ENCODE measurements around the gene PRICKLE3.
A peak's percentile ranks its signal among the peaks of the same experiment; 100 is the strongest.

The PRICKLE3 gene

DNA sequence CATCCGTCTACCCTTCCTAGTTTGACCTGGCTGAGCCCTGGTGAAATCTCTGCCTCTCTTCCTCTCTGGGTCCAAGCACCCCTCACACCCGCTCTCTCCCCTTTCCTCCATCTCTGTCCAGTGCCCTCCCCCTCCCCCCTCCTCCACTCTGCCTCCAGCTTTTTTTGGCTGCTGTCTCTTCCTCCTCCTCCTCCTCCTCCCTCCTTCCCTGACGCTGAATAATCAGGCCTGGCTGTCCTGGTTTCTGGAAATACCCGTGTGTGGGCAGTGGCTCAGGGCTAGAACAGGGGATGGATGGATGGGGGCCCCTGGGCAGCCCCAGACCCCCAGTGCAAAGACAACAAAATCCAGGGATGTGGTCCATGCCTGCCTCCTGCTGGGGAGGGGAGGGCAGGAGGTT, 18.5 kb upstream of the PRICKLE3 start:
- DNase-seq, result no peak

DNA sequence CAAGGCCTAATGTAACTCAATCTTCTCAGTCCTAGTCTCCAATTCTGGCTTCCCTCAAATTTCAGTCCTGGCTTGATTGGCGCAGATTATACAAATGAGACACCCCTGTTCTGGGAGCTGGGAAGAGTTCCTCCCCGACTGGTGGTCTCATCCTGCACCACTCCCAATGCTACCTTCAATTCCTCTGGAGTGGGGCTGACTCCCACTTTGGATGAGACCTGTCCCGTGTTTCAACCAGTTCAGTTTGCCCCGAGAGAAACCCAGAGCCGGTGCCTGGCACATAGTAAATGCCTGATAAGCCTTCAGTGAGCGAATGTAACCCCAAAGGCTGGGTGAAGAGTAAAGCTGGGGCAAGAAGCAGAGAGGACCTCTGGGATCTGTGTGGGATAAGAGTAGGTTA, 17.8 kb upstream of the PRICKLE3 start:
- DNase-seq, result no peak

DNA sequence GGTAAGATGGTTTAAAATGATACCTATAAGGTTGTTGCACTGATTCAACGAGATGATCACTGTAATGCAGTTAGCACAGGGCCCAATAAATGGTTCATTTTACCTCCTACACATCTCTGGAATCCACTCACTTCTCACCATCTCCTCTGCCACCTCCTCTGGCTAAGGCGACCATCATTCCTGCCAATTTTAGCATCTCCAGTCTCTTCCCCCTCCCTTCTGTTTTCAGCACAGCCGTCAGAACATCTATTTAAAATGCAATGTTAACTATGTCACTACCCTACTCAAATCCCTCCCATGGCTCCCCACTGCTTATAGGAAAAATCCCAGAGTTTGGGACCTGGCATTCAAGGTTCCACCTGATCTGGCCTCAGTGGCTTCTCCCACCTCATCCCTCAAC, 17.4 kb upstream of the PRICKLE3 start:
- DNase-seq, result no peak

DNA sequence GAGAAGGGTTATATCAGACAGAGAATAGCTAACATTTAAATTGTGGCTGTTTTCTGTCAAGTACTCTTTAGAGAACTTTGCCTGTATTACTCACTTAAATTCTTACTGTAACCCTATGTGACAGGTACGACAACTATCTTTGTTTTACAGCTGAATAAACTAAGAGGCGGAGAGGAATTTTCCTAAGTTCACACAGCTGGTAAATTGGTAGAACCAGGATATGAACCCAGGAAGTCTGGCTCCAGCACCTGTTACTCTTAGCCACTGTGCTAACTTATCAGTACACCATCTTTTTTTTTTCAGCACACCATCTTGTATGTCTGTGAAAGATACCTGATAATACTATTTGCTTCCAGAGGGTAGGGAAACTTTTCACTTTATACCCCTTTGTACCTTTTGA, 15.8 kb upstream of the PRICKLE3 start:
- no peak for DNase-seq

DNA sequence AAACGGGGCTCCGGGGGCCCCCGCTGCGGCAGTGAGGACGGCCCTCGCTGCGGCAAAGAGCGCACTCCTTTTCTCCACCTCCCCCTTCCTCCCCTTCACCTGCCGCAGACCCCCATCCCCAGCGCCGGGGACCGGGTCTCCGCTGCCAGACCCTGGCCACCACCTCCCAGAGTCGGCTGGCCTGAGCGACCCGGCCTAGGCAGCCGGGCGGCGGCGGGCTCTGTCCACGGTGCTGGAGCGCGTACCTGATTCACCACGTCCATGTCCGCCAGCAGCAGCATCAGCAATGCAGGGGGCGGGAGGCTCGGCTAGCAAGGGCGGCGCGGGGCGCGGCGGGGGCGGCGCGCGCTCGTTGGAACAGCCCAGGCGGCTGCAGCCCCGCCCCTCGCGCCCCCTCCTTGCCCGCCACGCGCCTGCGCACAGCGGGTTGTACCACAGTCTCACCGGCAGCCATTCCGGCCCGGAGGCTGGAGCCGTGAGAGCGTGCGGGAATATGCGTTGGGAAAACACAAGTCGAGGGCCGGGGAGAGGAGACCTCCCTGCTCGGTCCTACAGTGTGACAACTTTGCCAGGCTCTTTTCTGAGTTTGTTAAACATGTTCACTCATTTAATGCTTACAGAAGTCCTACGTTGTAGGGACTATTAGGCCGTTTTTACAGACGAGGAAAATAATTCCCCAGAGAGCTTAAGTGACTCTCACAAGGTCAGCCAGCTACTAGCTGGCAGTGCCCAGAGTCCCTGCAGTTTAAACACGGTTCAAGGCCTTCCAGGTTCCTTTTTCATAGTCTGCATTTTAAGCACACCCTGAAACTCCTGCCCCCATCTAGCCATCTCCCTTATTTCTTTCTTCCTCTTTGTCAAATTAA, 14.0 kb upstream of the PRICKLE3 start, which contains the start of gene SYP:
Gene SYP, minus strand, starts transcription at position 288 of the 866 bp plus-strand sequence. Its CDS starts 7 bp downstream, at position 281.
- peak; percentile 87 for DNase-seq

DNA sequence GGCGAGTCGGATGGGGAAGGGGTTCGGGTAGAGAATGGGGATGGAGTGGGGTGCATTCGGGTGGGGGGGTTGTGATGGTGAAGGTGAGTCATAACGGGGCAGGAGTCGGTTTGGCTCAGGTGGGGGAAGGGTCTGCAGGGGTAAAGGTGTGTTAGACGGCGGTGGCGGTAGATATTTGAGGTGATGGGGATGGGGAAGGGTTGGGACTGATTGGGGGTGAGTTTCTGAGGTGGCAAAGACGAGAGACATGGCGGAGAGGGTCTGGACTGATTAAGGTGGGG, 13.1 kb upstream of the PRICKLE3 start:
- DNase-seq, result no peak

DNA sequence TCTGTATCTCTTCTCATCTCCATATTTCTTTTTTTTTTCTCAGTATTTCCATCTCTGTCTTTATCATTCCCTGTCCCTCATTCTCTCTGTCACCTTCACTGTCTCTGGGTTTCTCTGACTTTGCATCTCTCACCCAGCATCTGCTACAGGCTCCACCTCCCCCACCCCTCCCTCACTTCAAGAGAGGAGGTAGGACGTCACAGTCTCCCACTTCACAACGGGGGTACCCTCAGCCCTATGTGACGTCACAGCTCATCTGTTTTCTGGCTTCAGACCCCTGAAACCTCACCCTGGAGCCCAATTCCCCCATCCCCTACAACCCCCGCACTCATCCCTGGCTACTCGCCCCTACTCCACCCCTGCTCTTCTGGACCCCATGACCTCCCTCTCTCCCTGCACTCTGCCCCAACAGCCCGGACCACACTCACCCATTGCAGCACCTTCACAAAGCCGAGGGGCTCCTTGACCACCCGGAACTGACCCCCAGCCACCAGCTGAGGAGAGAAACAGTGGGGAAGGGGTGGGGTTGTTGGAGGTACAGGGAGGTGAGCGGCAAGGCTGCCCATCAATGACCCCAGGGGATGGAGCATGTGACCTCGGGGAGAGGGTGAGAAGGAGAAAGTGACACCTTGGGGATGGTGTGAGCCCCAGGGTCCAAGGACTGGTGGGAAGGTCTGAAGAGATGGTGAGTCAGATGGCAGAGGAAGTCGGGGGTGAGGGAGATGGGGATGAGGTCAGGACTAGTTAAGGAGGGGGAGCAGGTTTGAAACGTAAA, 12.6 kb upstream of the PRICKLE3 start:
- DNase-seq, result no peak

DNA sequence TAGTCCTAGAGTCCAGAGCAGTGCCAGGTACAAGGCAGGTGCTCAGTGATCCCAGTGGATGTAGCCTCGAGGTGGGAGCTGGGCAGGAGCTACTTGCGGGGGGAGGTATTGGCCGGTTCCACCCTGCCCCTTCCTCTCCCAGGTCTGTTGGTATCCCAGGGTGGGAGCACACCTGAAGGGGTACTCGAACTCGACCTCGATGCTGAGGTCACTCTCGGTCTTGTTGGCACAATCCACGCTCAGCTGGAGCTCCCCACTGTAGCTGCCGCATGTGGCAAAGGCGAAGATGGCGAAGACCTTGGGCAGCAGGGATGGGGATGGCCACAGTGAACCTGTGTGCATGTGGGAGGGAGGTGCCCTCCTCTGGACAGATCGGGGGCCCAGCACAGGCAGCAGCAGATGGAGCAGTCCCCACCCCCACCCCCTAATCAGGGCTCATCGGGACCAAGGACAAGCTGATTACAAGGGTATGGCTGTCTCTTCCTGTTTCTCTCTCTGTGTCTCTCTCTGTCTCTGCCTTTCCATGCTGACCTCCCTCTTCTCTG, 11.4 kb upstream of the PRICKLE3 start:
- no peak for DNase-seq

DNA sequence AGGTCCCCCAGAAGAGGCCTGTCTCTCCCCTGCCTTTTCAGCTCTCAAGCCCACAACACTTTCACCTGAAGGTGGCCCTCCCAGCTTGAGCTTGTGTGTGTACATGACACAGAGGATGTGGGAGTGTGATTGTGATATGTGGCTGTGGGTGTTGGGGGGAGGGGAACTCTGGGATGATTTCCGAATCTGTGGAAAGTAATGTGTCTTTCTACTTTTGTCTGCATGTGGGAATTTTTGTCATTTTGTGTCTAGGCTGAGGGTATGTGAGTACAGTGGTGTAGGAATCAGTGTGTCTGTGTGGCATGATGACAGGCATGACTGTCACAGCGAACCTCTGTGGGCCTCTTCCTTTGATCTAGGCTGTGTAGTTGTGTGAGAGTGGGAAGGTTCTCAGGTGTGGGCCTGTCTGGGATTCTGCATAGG, 7.4 kb upstream of the PRICKLE3 start:
- no peak for DNase-seq

DNA sequence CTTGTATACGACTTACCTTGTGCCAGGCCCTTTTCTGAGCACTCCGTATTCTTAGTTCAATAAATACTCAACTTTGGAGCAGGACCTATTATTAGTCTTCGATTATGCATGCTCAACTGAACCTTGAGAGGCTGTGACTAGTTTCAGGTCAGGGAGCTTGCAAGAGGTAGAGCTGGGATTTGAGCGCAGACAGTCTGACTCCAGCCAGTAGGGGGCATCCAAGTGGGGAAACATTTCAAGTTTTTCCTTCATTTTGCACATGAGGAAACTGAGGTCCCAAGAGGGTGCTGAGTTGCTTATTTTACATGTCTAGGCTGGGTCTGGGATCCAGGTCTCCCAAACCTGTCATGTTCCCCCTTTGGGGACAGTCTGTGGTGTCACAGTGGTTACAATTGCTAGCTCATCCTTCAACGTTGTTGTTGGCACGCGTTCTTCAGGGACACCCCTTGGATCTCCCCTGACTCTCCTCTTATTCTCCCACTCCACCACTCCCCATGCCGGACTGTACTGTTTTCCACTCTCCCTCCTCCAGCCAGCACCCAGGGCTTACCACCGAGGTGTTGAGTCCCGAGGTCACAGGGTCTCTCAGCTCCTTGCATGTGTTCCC, 6.7 kb upstream of the PRICKLE3 start:
- no peak for DNase-seq

DNA sequence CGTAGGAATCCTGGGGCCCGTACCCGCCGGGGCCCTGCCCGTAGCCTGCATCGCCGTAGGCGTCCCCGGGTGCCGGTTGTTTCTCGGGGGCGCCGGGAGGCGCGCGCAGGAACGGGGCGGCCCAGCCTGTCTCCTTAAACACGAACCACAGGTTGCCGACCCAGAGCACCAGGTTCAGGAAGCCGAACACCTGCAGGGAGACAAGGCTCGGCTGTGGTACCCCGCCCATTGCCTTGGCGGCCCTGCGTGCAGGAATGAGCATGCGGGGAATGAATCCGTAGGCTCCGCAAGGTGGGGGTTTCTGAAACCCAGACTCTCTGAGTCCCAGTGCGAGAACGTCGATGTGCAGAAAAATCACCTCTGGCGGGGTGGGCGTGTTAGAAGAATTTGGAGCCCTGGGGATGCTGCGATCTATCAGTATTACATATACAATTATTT, 5.4 kb upstream of the PRICKLE3 start:
- no peak for DNase-seq

DNA sequence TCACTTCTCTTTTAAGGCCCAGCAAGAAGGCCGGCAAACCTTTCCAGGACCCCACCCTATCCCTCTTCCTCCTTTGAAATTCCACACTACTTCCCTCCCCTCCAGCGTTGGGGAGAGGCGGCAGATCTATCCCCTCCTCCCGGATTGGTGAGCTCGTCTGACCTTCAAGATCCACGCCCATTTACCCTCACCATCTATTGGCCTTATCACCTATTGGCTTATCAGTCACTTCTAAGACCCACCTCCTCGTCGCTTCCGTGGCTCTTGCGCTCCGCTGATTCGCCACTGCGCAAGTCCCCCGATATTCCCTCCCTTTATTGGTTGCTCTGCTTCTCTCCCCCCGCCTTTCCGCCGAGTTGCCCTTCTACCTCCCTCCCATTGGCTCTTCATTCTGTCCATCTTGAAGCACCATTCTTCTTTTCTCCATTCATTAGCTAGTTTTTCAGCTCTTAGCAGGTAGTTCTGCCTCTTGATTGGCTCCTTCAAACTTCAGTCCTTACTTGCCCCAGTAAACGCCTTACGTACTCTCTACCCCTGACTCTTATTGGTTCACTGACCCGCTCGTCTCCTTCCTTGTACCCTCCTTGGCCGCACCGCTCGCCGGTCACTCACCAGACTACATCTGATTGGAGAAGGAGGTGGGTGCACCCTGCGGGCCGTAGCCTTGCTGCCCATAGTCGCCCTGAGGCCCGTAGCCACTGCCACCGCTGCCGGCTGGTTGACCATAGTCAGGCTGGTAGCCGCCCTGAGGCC, 4.8 kb upstream of the PRICKLE3 start:
- peak; percentile 75 for DNase-seq

DNA sequence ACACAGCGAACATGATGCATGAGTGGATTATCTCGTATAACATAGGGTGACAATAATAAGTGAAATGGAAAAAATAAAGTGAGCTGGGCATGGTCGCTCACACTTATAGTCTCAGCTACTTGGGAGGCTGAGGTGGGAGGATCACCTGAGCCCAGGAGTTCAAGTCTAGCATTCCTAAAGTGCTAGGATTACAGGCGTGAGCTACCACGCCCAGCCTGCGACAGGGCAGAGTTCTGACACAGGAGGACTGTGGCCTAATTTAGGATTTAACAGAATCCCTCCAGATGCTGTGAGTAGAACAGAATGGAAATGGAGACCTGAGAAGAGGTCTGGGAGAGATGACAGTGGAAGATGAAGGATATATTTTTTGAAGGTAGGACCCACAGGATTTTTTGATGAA, 3.4 kb upstream of the PRICKLE3 start:
- no peak for DNase-seq

DNA sequence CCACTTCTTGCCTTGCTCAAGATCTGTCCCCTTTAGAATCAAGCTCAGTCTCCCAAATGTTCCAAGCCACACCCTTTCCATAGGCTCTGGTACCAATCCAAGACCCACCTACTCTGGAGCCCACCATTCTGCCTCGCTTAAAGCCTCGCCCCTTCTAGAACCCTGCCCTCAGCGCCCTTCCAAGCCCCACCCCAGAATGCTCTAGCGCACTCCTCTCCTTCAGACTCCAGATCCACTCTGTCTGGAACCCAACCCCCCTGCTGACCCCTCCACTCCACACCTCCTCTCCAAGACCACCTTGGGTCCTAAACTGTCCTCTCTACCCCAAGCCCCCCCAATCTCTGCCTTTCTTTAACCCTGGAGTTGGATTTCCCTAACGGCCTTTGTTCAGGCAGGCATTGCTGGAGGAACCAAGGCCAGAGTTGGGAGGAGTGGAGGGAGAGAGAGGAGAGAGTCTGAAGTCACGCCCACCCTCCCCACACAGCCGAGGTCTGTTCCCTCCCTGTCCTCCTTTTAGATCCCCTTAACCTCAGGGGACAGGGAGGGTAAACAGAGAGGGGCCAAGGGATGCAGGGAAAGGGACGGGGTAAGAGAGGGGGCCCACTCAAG, 2.4 kb upstream of the PRICKLE3 start:
- DNase-seq, result no peak

DNA sequence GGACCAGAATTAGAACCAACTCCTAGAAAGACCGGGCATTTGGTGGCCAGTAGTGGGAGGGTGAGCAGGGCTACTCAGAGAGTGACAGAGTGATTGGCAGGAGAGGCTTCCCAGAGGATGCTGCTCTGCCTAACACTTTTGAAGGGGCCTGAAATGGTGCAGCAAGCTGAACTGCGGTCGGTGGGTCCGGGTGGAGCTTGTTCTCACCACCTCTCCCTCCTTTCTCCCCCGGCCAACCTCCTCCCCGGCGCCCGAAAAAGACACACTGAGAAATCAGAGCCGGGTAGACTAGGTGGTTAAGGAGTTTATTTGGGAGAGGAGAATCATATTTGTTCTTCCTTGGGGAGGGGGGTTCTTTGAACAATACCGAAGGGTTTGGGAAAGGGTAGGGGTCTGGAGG, 1.4 kb upstream of the PRICKLE3 start:
- no peak for DNase-seq

DNA sequence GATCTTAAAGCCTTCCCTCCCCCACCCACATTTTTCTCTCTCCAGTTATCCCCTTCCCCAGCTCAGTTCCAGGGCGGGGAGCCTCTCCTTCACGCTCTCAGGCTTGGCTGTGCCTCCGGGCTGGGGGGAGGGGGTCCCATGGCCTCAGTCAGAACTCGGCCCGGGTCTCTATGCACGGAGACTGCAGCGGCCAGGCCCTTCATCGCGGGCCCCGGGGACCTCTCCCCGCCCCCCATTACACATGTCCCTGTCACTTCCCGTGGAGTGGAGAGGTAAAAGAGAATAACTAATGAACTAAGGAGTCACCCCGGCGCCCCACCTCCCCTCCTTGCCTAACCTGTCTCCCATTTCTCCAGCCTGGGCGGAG, 838 bp upstream of the PRICKLE3 start:
- no peak for DNase-seq

DNA sequence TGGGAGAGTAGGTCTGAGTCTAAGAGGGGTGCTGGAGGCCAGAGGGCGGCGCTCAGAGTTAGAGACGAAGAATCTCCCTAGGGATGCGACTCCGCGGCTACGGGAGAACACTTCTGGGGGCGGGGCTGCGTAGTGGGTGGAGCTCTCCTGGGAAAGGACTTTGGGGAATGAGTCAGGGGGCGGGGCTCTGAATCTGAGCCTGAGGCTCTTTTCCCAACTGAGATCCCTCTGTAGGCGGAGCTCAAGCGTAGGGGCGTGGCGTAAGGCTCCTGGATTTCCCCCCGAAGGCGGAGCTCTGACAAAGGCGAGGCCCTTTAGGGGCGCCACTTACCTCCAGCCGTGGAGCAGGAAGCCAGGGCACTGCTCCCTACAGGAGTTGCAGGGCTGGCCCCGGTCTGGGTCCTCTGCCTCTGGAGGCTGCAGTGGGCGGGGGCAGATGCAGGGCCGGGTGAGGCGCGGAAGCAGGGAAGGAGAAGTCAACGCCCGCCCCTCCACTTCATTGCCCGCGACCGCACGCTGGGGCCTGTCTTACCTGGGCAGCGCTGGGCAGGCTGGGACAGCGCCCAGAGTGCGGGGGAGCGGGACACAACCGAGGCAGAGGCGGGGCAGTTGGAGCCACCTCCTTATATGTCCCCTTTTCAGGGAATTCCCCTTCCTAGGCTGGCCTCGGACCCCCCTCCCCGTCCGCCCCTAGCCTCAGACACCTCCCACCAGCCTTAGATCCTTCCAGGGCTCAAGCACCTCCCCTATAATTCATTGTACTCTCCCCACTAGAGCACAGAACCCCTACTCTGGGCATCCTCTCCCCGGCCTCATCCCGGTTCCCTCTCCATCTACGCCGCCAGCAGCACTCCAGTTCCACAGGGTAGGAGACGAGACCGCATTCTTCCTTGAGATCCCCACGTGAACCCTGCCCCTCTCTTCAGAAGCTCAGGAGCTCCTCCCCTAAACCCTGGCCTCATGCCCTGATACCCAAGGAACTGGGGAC, 1.6 kb downstream of the PRICKLE3 start:
- DNase-seq, result no peak

DNA sequence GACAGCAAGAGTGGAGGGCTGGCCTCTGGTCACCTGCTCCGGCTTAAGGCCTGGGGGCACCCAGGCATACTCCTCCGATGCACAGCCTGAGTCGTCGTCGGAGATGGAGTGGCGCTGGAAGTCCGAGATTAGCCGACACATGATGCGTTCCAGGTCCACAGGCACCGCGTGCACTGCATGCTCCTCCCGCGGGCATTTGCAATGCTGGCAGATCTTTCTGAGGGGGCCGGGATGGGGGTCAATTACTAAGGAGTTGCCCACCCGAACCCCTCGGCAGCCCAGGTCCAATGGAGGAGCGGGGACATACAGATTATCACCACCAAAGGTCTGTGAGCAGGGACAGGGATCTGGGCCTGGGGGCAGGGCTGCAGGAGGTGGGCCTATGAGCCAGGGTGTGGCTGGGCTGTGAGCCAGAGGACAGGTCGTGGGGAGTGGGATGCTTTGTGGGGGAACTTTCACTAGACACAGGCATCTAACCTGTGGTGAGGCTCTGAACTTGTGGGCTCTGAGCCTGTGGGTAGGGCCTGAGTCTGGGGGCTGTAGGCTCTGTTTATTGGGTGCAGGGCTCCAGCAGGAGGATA, 2.4 kb downstream of the PRICKLE3 start:
- DNase-seq, result no peak

DNA sequence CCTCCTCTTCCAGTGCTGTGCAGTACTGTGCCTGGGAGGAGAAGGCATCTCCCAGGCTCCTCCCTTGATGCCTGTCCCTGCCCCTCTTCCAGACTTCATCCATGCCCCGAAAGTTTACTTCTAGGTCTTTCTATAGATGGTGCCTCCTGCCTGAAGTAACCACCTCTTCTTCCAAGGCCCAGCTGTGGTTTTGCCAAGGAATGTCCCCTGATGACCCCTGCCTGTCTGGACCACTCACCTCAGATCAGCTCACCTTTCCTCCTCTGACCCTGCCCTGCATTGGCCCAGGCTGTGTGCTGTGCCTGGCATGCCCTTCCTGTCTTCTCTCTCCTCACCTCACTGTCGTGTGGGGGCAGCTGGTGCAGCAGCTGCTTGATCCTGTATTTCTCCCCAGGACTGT, 6.8 kb downstream of the PRICKLE3 start:
- DNase-seq, result no peak

DNA sequence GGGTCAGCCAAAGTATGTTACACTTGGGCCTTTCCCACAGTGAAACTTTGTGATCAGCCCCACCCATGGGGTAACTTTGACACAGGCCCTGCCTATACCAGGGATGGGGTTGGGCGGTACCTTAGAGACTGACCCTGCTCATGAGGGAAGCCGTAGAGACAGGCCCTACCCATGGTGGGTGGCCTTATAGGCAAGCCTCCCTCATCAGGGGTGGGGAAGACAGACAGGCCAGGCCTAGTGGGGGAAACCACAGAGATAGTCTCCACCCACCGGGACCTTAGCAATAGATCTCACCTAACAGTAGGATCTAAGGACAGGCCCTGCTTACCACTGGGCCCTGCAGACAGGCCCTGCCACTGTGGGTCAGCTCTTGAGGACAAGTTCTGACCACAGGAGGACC, 7.6 kb downstream of the PRICKLE3 start:
- DNase-seq, result no peak

All from activated CD4-positive, CD25-positive, alpha-beta regulatory T cell treated with anti-CD3 and anti-CD28 coated beads, Interleukin-2, amount 50 U/mL, for 72 hours (primary cell).